Activated CD8-positive, alpha-beta memory T cell treated with anti-CD3 and anti-CD28 coated beads, Interleukin-2, amount 50 U/mL, for 4 hours (primary cell): ENCODE results near the gene TMEM163.
"Not testable (repeated sequence)": the region's sequence is repeated elsewhere in the genome, so short reads cannot be mapped to it uniquely, and the experiment has no call there.

Experiments
- DNase-seq: peaks from one replicate; pipeline ENCODE4 v3.0.0-alpha.2; 2020

Gene TMEM163

DNA sequence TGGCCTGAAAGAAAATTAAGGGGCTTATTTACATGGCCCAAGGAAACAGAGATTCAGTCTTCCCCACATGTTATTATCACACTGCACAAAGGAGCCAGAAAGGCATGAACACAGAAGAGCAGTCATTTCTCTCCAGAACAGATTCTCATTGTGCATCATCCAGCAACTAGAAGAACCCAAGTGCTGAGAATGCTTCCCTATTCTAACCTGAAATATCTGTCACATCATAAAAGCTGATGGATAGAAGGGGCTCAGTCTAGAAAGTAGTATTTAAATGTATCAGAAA lies 145.8 kb downstream of the TMEM163 start:
- DNase-seq = no peak

GRCh38 chr2:134572314-134573084 lies 146.3 kb downstream of the TMEM163 start:
- no peak for DNase-seq

DNA sequence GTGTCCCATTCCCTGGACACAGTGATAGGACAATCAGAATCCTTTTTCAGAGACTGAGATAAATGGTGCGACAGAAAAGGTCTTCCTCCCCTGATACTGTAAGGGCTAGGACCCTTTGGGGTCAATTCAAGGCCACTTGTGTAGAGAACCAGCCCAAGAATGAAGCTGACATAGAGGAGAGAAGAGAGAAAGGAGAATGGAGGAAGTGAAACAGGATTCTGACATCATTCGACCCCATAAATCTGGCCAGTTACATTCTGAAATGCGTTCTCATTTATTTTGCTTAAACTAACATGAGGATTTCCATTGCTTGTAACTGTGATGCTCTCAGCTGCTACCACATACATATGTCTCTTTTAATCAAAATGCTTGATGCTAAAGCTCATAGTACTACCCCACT lies 148.1 kb downstream of the TMEM163 start:
- no peak for DNase-seq

DNA sequence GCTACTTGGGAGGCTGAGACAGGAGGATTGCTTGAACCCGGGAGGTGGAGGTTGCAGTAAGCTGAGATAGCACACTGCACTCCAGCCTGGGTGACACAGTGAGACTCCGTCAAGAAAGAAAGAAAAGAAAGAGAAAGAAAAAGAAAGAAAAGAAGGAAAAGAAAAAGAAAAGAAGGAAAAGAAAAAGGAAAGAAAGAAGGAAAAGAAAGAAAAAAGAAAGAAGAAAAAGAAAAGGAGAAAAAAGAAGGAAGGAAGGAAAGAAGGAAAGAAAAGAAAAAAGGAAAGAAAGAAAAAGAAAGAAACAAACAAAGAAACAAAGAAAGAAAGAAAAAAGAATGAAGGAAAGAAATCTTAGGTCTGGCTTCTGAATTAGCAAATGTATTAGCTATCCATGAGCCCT lies 150.4 kb downstream of the TMEM163 start:
- DNase-seq = no peak

DNA sequence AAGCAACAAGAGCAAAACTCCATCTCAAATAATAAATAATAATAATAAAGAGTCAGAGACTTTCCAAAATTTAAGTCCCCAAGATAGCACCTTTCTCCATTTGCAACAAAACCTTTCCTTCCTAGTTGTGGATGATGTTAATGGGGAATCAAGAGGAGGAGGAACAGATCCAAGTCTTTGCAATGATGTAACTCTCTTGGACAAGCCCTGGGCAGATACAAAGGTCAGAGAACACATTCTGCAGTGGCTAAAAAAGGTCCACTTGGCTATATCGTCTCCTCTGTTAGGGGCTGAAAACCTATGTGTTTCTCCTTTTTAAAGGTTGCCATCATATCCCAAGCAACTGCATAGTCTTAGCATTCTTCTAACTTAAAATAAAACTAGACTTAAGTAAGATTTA lies 151.1 kb downstream of the TMEM163 start:
- no peak for DNase-seq

DNA sequence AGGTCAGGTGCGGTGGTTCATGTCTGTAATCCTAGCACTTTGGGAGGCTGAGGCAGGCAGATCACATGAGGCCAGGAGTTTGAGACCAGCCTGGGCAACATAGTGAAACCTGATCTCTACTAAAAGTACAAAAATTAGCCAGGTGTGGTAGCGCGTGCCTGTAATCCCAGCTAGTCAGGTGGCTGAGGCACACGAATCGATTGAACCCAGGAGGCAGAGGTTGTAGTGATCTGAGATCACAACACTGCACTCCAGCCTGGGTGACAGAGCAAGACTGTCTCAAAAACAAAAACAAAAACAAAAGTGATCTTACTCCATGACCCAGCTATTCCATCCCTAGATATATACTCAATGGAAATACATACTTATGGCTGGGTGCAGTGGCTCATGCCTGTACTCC lies 153.8 kb downstream of the TMEM163 start:
- not testable (repeated sequence) for DNase-seq

- DNase-seq = no peak
Measured at GRCh38 chr2:134564549-134564948, 154.3 kb downstream of the TMEM163 start.

GRCh38 chr2:134558208-134558830 lies 160.5 kb downstream of the TMEM163 start:
- DNase-seq = no peak

GRCh38 chr2:134555411-134555810 lies 163.4 kb downstream of the TMEM163 start:
- DNase-seq = no peak

DNA sequence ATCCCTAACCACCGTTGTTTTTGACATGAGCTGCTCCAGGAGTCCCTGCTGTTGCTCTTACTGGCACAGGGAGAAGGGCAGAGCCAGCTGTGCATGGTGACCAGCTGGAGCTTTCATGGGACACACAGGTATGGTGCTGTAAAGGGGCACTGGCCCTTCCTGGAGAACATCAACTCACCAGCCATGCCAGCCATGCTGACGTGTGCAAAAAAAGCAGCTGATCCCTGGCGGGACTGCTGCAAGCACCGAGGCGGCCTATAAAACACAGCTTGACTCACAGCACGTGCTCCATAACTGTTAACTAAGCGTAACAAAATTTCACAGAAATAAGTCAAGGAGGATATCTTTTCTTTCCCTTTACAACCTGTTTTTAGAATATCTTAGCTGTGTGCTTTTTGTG lies 165.1 kb downstream of the TMEM163 start:
- no peak for DNase-seq

GRCh38 chr2:134550566-134551164 lies 168.1 kb downstream of the TMEM163 start:
- DNase-seq = no peak

- no peak for DNase-seq
Measured at GRCh38 chr2:134549104-134549503, 169.7 kb downstream of the TMEM163 start.

GRCh38 chr2:134540990-134541389 lies 177.8 kb downstream of the TMEM163 start:
- no peak for DNase-seq

- no peak for DNase-seq
Measured at GRCh38 chr2:134539981-134540380, 178.8 kb downstream of the TMEM163 start.

GRCh38 chr2:134537702-134538101 lies 181.1 kb downstream of the TMEM163 start:
- DNase-seq = no peak

DNA sequence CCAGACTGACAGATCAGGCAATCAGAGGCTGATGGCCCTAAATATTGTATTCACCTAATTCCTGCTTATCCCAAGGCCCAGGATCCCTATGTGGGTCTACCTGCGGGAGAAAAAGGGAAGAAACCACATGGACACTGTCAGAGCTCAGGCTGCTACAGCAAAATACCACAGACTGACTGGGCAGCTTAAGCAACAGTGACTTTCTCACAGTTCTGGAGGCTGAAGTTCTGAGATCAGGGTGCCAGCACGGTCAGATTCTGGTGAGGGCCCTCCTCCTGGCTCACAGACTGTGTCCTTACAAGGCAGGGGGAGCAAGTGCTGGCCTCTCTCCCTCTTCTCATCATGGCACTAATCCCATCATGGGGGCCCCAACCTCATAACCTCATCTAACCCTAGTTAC lies 181.7 kb downstream of the TMEM163 start:
- no peak for DNase-seq

- no peak for DNase-seq
Measured at GRCh38 chr2:134536296-134536695, 182.5 kb downstream of the TMEM163 start.

DNA sequence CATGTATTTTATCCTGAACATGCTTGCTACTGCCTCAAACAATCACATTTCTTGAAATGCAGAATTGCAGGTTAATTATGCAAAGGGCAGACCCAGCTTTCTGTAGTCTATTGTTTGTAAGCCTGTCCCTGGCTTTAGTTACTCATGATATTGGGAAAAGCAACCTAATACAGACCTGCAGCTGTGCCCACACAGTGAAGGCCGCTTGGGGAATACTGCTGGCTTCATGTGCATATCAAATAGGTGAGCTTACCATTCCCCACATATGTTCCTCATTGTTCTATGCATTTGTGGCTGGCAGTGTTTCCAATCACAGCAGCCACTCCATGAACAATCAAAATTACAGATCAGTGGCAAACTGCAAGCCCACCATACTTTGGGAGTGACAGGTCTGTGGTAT lies 186.3 kb downstream of the TMEM163 start:
- no peak for DNase-seq

- no peak for DNase-seq
Measured at GRCh38 chr2:134527381-134527780, 191.4 kb downstream of the TMEM163 start.

- DNase-seq = no peak
Measured at GRCh38 chr2:134522496-134523455, 196.0 kb downstream of the TMEM163 start.

GRCh38 chr2:134518101-134518500 lies 200.7 kb downstream of the TMEM163 start:
- DNase-seq = no peak

DNA sequence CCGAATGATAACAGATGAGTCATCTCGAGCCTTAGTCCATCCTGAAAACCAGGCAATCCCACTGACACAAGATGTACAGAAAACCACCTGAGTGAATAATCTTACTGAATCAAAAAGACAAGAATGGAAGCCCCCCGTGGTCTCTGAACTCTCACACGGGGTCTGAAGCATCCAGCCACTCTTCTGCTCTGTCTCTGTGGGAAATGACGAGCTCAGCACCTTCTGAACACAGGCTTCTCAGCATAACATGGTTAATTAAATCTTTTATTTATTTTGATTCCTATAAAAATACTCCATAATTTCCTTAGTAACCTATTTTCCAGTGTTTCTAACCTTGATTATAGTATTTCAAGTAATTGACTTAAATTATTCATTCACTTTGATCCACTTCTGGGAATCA lies 203.7 kb downstream of the TMEM163 start:
- no peak for DNase-seq

- DNase-seq = no peak
Measured at GRCh38 chr2:134513465-134513804, 205.4 kb downstream of the TMEM163 start.
